Measurements from ENCODE around the gene EFHC1. TPM values are rescaled to one million over a fixed set of nuclear protein-coding genes. Genes with fewer than 3 reads are reported as not detected.

Gene EFHC1
- total RNA-seq, 1 experiment from 2014 or later = 12.4 TPM

DNA sequence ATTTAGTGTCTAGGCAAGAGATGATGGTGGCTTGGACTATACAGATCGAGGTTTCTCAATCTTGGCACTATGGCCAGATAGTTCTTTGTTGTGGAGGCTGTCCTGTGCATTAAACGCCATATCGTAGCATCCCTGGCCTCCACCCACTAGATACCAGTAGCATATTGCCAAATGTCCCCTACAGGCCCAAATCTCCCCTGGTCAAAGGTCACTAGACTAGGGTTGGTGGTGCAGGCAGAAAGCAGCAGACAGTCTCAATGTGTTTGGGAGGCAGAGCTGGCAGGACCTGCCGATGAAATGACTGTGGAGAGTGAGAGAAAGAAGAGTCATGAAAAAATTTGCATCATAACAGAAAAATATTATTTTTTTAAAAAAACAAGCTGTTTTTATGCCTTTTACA, 93.8 kb downstream of the EFHC1 start:
- ATAC-seq (no peak), DNase-seq (ENCODE audit: low read depth, low spot score) (no peak)
- Histone ChIP-seq H3K4me2 (ENCODE audit: low read length) (0 out of 2 replicates have a peak overlapping the region, but pooled peaks have one; percentile 44), H3K9me3 (ENCODE audit: control insufficient read depth in 1 of 2, insufficient read depth in 1 of 2, low read depth in 1 of 2, low read length in 2 of 2) (no peaks in the 10 kb centered on the region), H3K4me1 (ENCODE audit: control insufficient read depth in 1 of 2, insufficient read depth in 2 of 2, low read length in 2 of 2) (peaks cover 53 to 84% of the 10 kb centered on the region in 2 experiments), H3K27ac (ENCODE audit: low read depth, low read length) (no peak overlapping the region), H3K4me3 (replicated peaks in 1 of 2; ENCODE audit: low read depth in 1 of 2, low read length in 2 of 2) (no peak overlapping the region), H2AFZ (ENCODE audit: low read depth, low read length, poor library complexity, severe bottlenecking) (no peak overlapping the region), H3K9me2 (ENCODE audit: insufficient read depth) (no peaks in the 10 kb centered on the region), H3K36me3 (ENCODE audit: control insufficient read depth in 1 of 2, insufficient read depth in 2 of 2, low read length in 2 of 2) (peaks cover 0 to 4% of the 10 kb centered on the region in 2 experiments; a peak in 1 of 4 replicates), H3K79me2 (ENCODE audit: insufficient read depth, low read length) (no peaks in the 10 kb centered on the region), H3K27me3 (ENCODE audit: insufficient read depth, low read length) (no peaks in the 10 kb centered on the region), H4K20me1 (ENCODE audit: insufficient read depth) (no peaks in the 10 kb centered on the region), H3K9ac (ENCODE audit: low read length) (no peak overlapping the region)
- TF ChIP-seq TCF7L2 (IDR thresholded peaks at IDR 0.05; ENCODE audit: borderline replicate concordance, extremely low read depth, insufficient read depth, insufficient read length) (no peak), SIN3A (IDR thresholded peaks at IDR 0.05; ENCODE audit: low read depth) (no peak), CEBPB (IDR thresholded peaks at IDR 0.05; ENCODE audit: low read depth) (no peak), SP1 (IDR thresholded peaks at IDR 0.05; ENCODE audit: low read depth) (no peak), REST (IDR thresholded peaks at IDR 0.05; ENCODE audit: low read depth) (no peak), POLR2A (IDR thresholded peaks at IDR 0.05; ENCODE audit: borderline replicate concordance, extremely low read depth, insufficient read depth, insufficient read length) (no peak), EZH2 (IDR thresholded peaks at IDR 0.05) (no peak)
- TF ChIP-seq, protein P1, sequence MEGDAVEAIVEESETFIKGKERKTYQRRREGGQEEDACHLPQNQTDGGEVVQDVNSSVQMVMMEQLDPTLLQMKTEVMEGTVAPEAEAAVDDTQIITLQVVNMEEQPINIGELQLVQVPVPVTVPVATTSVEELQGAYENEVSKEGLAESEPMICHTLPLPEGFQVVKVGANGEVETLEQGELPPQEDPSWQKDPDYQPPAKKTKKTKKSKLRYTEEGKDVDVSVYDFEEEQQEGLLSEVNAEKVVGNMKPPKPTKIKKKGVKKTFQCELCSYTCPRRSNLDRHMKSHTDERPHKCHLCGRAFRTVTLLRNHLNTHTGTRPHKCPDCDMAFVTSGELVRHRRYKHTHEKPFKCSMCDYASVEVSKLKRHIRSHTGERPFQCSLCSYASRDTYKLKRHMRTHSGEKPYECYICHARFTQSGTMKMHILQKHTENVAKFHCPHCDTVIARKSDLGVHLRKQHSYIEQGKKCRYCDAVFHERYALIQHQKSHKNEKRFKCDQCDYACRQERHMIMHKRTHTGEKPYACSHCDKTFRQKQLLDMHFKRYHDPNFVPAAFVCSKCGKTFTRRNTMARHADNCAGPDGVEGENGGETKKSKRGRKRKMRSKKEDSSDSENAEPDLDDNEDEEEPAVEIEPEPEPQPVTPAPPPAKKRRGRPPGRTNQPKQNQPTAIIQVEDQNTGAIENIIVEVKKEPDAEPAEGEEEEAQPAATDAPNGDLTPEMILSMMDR (IDR thresholded peaks at IDR 0.05 in 2 of 3, conservative IDR thresholded peaks at IDR 0.05 in 1 of 3; ENCODE audit: borderline replicate concordance in 1 of 3, insufficient read depth in 1 of 3, low read depth in 2 of 3, low read length in 2 of 3) = no peak
- ChIA-PET CTCF (interaction anchor here (1.9 kb wide), 1 partner anchor 10 kb away, joined by 5 read pairs; no protein-coding TSS in a partner anchor), RAD21 (ENCODE audit: low non-redundant PET in 1 of 2, low total read pairs in 2 of 2, uncharacterized antibody in 2 of 2, unreplicated experiment in 2 of 2) (interaction anchor here in 1 of 2 experiments (0.8 kb wide), 1 partner anchor 9 kb away, joined by 4 read pairs; no protein-coding TSS in a partner anchor), POLR2A (no interaction called here)
- intact Hi-C loops (cut with micrococcal nuclease) = loop anchor here (10.0 kb wide), 1 partner anchor 229 kb away; the partner anchor contains the start of gene MCM3
- no TSS peak for BruUV-seq (replicated peaks)

Data from HCT116 (cell line).